GM19455 (cell line): ENCODE measurements around the gene DNAJC9.

ENCODE experiments used
- ATAC-seq: cut with Tn5 transposase; IDR thresholded peaks from one replicate; pipeline ENCODE4 v1.9.1; 2021; ENCODE audit not compliant: unreplicated experiment

The DNAJC9 gene

DNA sequence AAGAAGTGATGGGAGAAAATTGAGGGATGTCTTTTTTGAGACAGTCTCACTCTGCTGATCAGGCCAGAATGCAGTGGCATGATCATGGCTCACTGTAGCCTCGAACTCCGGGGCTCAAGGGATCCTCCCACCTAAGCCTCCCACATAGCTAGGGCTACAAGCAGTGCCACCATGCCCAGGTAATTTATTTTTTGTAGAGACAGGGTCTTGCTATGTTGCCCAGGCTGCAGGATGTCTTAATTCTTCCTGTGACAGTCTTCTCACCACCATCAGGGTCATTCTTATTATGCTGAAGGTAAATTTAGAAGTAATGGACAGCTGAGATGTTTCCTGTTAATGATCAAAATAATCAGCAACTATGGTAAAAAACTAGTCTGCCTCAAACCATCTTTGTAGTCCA is 7.1 kb downstream of the DNAJC9 start:
- no peak for ATAC-seq

DNA sequence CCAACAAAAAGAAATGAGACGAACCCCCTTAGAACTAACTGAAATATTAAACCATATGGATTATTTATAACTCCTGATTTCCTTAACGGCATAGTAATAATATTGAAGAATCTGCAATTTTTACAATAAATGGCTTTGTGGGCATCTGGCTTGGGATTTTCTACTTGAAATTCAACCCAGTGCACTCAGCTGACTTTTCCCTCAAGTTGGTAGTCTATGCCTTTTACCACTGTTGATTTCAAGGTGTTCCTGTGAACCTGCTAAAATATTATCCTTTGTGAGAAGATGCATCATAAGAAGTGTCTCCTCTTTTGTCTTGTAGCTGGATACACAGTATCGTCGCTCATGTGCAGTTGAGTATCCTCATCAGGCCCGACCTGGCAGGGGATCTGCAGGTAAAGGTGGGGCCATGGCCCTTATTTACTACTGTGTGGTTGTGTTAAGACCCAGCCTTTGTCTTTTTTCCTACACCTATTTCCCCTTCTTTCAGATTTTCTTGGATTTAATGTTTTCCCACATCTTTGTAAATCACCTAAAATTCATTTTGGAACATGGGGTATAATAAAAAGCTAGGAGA is 8.0 kb downstream of the DNAJC9 start:
- no peak for ATAC-seq

DNA sequence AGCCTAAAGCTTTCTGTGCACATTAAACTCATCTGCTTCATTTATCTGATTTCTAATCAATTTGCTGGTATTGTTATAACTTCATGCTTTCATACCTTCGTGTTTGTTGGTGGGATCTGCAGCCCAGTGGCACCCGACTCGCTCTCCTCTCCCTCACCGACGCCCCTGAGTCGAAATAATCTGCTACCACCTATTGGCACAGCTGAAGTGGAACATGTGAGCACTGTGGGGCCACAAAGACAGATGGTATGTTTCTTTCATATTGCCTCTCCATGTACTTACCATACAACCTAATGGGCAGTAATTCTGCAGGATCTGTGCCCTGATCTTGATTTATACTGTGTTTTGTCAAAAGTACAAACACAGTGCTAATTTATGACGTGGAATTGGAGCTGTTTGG is 12.4 kb downstream of the DNAJC9 start:
- ATAC-seq, result no peak

DNA sequence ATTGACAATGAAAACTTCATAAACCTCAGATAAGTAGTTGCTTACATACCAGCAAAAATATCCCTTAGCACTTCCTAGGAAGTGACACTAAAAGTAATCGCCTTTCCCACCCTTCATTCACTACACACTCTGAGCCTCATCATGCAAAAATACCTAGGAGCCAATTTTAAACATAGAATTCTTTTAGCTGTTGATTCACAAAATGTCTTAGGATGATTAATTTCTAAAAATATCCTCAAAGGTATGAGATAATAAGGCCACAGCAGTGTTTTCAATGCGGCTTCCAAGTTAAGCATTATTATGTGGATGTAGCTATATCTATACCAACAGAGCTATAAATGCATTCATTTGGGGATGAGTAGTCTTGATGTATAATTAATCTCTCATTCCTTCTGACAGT is 13.2 kb downstream of the DNAJC9 start:
- ATAC-seq, result no peak

DNA sequence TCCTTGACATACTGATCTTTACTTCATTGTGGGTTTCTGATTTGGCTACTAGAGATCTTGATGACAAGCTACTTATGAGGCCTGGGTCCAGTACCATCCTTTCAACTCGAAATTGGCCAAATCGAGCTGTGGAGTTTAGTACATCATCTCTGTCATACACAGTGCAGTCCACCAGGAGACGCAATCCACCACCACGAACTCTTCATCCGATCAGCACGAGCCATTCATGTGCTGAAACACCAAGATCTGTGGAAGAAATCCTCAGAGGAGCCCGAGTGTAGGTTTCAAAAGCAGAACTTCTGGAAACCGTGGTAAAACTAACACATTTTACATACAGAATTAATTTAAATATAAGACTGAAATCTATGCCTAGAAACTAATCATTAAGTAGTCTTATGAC is 14.2 kb downstream of the DNAJC9 start:
- ATAC-seq, result no peak

DNA sequence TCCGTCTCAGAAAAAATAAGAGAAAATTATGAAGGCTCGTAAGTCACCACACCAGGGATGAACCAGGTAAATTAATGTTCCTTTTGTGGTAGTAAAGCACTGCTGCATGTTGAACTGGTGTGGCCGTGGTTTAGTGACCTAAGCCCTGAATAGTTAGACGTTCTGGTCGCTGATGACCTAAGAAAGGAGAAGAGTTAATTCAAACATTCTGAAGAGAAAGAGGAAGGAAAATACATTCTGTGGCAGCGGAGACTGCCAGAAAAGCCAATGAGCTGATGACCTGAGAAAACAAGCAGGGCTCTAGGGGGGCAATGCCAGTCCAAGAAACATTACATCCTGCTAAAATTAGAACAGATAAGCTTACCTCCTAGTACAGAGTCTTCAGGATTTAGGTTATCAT is 17.5 kb downstream of the DNAJC9 start:
- no peak for ATAC-seq

DNA sequence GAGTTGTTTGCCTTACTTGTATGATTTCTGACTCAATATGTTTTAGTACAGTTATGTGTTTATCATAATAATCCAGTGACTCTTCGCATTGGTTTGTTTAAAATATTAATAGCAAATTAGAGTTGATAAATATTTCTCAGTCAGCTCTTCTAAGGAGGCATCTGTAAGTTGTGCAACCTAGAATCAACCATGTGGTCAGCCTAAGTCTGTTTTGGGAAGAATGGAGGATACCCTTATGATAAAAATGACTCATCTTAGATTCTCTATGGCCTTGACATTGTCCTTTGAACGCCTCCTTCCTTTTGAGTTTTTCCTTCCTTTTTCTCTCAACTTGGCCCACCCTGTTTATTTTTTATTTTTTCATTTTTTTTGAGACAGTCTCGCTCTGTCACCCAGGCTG is 18.8 kb downstream of the DNAJC9 start:
- ATAC-seq, result no peak

DNA sequence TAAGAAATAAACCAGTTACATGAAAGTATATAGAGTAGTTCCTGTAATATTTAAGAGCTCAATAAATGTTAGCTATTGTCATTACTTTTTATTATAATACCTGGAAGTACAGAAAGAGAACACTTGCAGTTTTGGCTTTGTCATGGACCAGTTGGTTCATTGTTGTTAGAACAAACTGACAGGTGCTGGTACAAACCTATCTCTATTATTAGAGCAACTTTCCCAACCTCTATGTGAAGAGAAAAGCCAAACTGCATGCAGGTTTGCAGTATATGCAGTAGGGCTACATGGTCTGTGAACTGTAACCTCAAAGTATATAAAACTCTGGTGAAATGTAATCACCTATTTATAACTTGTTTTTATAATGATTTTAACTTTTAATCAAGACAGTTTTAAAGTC is 20.4 kb downstream of the DNAJC9 start:
- no peak for ATAC-seq

DNA sequence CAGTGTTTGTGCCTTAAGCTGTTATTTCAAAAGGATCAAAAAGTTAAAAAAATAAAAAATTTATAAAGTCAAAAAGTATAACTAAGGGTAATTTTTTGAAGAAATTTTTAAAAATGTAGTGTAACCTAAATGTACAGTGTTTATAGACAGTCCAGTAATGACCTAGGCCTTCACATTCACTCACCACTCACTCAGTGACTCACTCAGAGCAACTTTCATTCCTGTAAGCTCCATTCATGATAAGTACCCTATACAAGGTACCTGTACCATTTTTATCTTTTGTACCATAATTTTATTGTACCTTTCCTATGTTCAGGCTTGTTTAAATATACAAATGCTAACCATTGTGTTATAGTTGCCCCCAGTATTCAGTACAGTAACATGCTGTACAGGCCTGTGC is 21.5 kb downstream of the DNAJC9 start:
- no peak for ATAC-seq

DNA sequence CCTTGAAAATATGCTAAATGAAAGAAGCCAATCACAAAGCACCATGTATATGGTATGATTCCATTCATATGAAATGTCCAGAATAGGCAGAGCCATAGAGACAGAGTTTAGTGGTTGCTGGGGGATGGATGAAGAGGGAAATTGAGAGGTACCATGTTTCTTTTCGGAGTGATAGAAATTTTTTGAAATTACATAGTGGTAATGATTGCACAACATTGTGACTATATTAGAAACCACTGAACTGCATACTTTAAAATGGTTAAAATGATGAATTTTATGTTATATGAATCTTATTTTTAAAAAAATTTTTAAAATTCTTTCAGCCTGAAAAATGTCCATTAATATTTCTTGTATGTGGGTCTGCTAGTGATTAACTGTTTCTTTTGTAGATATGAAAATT is 26.1 kb downstream of the DNAJC9 start:
- ATAC-seq, result no peak

DNA sequence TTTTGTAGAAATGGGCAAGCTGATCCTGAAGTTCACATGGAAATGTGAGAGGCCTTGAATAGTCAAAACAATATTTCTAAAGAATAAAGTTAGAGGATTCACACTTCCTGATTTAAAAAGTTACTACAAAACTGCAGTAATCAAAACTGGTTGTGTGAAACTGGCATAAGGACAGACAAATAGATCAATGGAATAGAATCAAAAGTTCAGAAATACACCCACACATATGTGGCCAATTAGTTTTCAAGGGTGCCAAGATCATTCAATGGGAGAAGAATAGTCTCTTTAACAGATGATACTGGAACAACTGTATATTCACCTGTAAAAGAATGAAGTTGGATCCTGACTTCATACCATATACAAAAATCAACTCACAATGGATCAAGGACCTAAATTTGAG is 27.7 kb downstream of the DNAJC9 start:
- no peak for ATAC-seq

DNA sequence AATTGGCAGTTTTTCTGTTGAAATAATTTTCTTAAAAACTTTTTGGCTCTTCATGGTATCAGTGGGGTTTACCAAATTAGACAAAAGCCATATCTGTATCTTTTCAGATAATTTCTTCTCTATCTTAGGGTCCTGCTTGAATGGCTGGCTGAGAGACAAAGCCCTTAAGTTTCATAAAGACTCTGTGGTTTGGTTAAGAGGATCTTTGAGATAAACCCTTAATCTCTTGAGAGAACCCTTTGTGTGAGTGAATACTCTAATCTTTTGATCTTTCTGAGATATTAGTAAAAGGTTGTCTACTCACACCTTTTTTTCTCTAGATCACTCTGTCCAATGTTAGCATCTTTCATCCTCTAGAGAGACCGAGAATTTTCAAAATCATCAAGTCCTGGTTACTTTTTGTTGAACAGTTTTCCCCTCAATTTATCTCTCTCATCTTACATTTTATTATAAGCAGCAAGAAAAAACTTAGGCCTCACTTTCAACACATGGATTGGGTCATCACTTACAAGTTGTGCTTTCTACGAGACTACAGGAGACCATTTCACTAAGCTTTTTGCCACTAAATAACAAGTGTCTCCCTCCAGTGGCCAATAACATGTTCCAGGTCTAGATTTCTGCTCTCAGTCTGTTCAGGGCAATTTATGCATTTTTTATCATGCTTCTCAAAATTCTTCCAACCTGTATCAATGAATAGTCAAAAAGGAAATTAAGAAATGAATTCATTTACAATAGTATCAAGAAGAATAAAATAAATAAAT is 28.4 kb downstream of the DNAJC9 start:
- ATAC-seq, result no peak

DNA sequence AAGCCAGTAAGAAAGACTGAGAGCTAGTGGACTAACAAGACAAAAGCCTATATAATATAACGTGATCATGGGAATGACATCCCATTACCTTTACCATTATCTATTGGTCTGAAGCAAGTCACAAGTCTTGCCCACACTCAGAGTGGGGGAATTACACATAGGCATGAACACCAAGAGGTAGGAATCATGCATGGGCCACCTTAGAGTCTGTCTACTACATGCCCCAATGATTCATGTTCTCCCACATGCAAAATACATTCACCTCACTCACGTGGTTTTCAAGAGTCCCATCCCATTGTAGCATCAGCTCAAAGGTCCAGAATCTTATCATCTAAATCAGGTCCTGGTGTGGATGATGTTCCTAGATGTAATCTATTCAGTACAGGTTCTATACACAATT is 29.4 kb downstream of the DNAJC9 start:
- ATAC-seq, result no peak

DNA sequence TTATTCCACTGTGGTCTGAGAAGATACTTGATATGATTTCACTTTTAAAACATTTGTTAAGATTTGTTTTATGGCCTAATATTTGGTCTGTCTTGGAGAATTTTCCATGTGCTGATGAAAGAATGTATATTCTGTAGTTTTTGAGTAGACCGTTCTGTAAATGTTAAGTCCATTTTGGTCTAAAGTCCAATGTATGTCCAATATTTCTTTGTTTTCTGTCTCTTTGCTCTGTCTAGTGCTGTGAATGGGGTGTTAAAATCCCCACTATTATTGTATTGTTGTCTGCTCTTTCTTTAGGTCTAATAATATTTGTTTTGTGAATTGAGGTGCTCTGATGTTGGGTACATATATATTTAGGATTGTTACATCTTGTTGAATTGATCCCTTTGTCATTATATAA is 31.3 kb downstream of the DNAJC9 start:
- ATAC-seq, result no peak

DNA sequence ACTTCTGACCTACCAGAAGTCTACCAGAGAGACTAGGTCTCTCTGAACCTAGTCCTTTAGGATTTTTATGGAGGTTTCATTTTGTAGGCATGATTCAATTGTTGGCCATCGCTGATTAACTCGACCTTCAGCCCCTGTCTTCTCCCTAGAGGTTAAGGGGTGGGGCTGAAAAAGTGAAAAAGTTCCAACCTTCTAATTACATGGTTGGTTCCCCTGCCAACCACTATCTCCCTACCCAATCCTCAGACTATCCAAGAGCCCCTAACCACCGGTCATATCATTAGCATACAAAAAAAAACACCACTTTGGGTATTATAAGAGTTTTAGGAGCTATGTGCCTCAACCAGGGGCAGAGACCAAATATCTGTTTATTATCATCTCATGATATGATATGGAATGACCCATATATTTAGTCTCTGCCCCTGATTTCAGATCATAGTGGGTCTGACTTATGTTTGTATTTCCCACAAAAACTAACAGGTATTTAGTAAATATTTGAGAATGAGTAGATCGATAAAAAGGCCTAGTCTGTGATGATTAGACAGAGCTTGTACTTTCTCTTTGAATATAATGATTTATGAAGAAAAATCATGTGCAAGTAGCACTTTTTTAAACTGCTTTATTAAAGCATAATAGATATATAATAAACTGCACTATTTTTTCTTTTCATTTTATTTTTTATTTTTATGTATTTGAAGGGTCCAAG is 35.8 kb downstream of the DNAJC9 start:
- ATAC-seq, result no peak

DNA sequence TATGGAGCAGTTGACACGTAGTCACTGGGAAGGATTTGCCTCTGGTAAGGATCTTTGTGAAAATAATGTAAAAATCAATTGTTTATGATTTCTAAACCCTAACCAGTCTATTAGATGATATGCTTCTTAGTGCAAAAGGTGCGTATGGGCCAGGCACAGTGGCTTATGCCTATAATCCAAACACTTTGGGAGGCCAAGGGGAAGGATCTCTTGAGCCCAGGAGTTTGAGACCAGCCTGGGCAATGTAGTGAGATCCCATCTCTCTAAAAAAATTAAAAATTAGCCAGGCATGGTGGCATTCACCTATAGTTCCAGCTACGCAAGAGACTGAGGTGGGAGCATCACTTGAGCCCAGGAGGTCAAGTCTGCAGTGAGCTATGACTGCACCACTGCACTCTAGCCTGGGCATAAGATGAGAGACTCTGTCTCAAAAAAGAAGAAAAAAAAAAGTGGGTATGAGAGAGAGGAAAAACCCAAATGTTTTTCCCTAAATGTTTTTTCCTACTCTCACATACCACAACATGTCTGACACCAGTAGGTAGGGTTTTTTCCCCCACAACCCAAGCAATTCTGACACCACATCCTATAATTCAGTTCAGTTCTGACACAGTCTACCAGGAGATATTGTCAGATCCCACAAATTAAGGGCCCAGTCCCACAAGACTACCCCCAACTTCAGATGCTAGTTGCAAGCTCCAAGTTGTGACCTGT is 36.5 kb downstream of the DNAJC9 start:
- no peak for ATAC-seq

DNA sequence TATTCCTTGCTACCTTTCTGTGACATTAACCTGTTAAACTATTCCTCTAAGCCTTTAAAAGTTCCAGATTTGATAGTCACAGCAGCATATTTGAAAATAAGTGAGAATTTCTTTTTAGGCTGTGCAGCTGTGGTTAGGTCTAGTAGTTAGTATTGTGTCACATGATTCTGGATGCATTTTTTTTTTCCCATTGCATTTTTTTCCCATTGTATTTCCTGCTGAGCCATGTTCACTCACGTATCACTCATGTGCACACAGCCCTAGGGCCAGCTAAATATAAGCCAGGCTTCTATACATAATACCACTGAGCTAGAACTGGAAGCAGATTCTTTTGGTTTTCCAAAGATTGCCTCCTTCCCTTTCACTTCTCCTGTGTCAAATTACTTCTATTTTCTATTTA is 37.4 kb downstream of the DNAJC9 start:
- ATAC-seq, result no peak

DNA sequence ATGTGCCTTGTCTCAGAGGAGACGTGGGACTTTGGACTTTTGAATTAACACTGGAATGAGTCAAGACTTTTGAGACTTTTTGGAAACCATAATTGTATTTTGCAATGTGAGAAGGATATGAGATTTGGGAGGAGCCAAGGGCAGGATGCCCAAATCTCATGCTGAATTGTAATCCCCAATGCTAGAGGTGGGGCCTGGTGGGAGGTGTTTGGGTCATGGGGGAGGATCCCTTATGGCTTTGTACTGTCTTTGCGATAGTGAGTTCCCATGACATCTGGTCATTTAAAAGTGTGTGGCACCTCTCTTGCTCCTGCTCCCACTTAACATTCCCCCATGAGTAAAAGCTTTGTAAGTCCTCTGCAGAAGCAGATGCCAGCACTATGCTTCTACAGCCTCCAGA is 39.2 kb downstream of the DNAJC9 start:
- no peak for ATAC-seq

DNA sequence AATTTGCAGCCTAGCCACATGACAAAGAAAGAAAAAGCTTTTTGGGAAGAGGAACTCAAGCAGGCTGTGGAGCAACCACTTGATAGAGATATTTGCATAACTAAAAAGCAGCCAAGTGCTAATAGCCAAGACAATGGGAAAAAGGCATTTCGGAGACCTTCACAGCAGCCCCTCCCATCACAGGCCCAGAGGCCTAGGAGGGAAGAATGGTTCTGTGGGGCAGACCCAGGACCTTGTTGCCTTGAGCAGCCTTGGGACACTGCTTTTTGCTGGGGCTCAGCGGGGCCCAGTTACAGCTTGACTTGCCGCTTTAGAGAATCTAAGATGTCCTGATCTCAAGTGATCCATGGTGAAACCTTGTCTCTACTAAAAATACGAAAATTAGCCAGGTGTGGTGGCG is 40.7 kb downstream of the DNAJC9 start:
- no peak for ATAC-seq

DNA sequence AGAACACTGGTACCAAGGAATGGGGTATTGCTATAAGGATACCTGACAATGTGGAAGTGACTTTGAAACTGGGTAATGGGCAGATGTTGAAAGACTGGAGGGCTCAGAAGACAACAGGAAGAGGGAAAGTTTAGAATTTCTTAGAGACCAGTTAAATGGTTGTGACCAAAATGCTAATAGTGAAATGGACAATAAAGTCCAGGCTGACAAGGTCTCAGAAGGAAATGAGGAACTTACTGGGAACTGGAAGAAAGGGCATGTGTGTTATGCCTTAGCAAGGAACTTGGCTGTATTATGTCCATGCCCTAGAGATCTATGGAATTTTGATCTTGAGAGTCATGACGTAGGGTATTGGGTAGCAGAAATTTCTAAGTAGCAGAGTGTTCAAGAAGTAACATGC is 41.2 kb downstream of the DNAJC9 start:
- no peak for ATAC-seq

DNA sequence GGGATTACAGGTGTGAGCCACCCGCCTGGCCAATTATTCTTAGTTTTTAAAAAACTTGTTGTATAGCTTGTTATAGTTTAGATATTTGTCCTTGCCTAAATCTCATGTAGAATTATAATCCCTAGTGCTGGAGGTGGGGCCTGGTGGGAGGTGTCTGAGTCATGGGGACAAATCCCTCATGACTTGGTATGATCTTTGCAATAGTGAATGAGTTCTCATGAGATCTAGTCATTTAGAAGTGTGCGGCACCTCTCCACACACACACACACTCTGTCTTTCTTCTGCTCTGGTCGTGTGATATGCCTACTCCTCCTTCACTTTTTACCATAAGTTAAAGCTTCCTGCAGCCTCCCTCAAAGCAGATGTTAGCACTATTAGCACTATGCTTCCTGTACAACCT is 42.0 kb downstream of the DNAJC9 start:
- no peak for ATAC-seq
